ENCODE measurements around the gene SH3RF3.

SH3RF3 gene

DNA sequence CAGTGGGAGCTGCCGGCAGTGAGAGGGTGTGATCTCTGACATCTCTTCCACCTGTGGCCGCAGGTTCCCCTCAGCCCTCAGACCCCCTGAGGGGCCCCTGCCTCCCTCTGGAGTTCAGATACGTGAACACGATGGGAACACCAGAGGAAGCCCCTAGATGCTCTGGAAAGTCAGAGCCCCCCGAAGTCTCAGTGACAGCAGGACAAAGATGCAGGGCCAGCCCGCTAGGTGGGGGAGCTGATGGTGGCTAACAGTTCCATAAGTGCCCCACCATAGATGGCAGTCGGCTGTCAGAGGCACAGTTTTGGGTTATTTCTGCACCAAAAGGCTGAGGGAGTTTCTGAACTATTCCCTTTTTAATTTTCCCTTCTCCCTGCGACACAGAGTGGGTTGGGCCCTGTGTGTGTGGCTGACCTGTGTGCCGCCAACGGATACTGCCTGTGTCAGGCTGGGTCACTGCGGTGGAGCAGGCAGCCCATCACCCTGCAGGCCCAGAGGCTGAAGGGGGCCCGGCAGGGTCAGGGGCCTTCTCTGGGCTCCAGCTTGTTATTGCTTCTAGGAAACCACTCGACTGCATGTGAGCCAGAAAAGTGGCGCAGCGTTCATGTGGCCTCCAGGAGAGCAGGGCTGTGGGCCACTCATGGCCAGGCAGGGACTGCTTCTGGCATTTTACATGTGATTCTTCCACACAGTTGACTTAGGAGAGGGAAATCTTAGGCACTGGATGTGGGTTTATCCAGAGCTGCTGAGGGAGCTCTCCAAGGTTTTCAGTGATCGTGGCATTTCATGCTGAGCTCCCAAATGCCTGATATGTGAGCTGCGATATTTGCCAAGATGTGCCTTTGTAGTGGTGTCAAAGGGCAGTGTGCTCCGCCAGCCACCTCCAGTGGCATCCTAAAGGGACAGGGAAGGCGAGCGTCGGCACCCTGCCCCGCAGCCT is 225.1 kb downstream of the SH3RF3 start:
- DNase-seq (ENCODE audit: low read depth) = no peak

DNA sequence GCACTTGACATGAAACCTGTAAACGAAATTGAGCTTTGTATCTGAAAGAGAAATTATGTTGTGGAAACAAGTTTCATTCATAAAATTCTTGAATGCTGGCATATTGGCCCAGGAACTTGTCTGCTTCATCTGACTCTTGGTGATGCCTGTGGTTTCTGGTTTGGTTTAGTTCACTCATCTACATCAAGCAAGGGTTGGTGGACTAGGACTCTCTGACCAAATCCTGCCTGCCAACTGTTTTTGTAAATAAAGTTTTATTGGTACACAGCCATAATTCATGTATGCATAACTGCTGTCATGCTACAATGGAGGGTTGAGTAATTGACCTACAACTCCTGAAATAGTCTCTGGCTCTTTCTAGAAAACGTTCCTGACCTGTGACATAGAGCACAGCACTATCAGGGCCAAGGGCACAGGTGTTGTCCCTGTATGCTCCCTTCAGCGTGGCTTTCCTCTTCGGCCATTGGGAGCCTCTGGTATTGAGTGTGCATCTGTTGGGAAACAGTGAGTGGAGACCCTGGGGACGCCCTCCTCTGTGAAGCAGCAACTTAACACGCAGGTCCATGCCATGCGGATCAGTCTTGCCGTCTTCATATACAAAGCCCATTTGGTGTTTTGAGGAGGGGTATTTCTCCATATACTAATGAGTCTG is 226.3 kb downstream of the SH3RF3 start:
- DNase-seq (ENCODE audit: low read depth) = no peak

DNA sequence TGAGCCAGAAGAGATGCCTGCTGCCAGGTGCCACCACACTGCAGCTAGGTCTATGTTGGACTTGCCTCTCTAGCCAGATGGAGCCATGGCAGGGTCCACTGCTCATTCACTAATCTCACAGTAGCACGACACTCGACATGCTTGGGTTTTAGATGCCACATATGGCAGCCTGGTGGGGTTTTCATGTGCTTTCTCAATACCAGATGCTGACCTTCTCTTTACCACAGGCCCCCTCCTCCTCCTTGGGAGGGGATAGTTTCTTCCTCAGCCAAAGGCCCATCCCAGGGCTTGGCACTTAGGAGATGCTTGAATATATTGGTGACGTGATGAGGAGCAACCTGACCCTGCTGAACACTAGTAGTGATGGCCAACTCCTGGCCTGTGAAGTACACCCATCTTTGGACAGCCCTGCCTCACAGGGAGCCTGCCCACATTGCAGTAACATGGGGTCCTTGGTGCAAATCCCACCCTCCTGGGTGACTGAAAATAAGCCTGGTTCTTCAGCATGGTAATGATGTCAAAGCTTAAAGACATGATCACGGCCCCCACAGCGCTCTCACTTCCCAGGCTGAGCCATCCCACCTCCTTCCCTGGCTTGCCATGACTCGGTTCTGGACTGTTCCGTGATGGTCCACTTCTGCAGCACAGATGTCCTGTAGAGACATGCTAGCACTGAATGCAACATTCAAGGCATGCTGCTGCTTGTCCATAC is 227.5 kb downstream of the SH3RF3 start:
- no peak for DNase-seq (ENCODE audit: low read depth)

DNA sequence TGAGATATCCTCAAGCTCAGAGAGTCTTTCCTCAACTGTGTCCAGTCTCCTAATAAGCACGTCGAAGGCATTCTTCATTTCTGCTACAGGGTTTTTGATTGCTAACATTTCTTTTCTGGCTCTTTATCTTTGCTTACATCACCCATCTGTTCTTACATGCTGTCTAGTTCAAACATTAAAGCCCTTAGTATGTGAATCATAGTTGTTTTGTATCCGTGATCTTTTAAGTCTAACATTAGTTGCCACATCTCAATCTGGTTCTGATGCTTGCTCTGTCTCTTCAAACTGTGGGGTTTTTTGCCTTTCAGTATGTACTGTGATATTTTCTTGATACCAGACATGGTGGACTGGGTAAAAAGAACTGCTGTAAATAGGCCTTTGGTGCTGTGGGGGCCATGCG is 235.2 kb downstream of the SH3RF3 start:
- no peak for DNase-seq (ENCODE audit: low read depth)

DNA sequence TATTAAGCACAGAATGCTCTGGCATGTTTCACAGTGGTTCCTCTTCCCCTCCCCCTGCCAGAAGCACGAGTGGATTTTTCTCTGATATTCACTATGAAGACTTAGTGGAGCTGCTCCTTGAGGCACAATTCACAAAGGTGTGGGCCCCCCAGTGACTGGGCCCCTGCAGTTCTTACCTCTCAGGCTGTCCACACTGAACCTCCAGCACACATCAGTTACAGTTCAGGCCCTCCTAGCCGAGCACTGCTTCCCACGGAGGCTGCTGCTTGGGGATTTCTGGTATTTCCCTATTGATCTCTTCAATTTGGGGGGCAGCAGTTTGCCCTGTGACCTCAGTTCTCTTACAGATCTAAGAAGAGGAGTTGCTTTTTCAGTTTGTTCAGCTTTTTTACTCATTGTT is 236.1 kb downstream of the SH3RF3 start:
- no peak for DNase-seq (ENCODE audit: low read depth)

DNA sequence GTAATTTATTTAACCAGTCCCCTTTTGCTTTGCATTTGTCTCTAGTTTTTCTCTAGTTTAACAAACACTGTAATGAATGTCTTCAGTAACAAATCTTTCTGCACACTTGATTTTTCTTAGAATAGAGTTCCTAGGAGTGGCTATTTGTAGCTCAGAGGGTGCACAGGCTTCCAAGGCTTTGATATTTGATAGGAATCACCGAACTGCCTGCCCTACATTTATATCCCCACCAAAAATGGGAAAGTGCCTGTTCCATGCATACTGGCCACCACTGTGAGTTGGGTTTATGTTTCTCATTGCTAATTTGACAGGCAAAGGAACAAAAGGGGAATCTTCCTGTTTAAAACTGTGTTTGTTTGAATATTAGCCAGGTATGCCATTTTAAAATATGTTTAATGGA is 238.7 kb downstream of the SH3RF3 start:
- DNase-seq (ENCODE audit: low read depth) = no peak

DNA sequence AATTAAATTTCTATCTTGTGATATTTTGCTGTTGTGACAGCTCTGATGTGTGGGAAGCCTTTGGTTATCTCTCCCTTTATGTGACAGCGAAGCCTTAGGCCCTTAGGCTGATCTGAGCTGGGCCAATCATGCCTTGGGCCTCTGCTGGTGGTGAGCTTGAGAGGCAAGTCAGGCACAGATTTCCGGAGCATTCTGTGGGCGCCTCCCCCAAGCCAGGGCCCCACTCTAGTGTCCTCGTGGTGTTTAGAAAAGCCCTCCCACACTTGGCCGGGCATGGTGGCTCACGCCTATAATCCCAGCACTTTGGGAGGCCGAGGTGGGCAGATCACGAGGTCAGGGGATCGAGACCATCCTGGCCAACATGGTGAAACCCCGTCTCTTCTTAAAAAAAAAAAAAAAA is 239.8 kb downstream of the SH3RF3 start:
- DNase-seq (ENCODE audit: low read depth) = no peak

DNA sequence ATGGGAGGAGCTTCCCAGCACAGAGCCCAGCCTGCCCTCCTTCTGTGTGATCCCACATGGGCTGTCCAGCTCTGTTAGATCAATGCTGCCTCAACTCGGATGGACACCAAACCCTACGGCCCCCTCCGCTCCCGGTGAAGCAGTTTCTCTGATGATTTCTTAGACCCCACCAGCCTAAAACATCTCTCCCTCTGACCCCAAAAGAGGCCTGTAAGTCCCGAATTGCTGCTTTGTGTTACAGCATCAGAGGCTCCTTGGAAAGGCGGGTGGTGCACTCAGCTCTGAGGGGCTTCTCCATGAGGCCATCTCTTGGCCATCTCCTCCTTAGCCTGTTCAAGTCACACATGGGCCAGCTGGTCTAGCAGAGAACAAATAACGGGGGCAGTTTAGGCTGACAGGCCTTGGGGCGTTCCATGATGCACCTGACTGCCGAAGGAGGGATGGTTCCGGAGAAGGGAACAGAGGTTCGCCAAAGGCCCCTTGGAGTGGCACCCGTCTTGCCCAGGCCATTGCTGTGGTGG is 240.7 kb downstream of the SH3RF3 start:
- DNase-seq (ENCODE audit: low read depth) = no peak

DNA sequence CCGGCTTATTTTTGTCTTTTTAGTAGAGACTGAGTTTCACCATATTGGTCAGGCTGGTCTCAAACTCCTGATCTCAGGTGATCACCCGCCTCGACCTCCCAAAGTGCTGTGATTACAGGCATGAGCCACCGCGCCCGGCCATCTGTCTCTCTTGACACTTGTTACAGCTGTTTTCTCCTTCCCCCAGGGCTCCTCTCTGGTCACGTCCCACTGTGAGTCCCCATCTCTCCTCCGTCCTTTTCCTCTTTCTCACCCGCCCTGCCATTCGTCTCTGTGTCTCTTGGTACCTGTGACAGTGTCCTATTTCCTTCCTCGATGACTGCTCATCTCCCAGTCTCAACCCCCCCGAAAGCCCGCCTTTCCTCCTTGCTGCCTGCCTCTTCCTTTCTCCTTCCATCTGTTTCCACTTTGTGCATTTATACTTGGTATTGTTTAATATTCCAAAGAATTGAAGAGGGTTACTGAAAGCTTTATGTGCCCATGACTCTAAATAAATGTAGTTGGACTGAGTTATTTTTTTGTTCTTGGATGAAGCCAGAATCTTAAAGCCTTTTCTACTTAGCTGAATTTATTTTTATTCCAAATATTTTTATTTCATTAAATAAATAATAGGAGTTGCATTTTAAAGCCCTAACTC is 241.5 kb downstream of the SH3RF3 start:
- no peak for DNase-seq (ENCODE audit: low read depth)

DNA sequence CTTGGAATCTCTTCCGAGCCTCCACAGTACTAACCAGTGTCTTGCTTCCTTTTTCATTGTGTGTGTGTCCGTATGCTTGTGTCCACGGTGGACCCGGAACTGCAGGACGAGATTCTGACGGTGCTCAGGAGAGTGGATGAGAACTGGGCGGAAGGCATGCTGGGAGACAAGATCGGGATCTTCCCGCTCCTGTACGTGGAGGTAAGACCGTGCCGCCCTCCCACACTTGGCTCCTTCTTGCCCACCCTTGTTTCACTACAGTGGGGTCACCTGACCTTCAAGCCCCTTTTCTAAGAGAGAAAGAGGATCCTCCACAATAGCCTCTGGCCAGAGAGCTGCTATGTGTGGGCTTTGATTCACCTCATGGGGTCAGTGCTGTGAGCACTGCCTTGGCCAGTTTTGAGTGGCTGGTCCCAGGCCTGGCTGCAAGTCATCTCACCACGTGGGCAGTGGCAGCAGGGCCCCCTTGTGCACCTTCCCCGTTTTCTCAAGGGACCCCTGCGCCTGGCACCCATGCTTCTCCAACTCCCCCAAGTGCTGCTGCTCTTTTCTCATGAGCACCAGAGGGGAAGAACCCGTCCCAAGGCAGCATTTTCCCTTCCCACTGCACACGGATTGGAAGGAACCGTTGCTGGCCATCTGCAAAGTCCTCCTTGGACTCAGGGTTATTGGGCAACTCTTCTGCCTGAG is 242.6 kb downstream of the SH3RF3 start:
- no peak for DNase-seq (ENCODE audit: low read depth)

DNA sequence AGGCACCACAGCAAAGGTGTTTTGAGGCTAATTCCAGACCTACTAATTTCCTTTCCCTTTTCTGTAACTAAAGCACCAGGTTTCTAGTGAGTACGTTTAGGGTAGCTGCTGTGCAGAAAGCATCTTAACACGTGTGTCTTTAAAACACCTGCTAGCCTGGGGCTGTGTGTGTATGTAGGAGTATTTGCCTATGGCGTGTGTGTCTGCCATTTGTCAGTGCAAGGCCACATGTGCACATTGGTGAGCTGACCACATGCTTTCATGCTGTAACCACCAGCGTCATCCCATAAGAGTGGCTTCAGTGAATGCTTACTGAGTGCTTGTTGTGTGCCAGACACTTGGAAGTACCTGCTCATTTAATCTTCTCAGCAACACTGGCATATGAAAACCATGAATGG is 243.2 kb downstream of the SH3RF3 start:
- DNase-seq (ENCODE audit: low read depth) = no peak

DNA sequence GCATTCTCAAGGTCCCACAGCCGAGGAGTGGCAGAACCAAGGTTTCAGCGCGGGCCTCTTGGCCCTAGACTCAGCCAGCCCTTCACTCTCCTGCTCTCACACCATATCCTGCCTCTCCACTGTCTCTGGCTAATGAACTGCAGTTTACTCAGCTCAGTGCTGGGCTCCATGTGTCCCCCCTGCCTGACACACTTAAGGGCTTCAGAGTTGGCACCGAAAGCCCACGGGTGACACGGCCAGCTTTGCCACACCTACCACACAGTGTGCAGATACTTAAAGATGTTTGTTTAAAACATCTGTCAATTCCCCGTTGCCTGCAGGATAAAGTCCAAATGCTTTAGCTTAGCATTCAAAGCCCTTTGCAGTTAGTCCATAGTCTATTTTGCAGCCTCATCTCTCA is 243.6 kb downstream of the SH3RF3 start:
- DNase-seq (ENCODE audit: low read depth) = no peak

DNA sequence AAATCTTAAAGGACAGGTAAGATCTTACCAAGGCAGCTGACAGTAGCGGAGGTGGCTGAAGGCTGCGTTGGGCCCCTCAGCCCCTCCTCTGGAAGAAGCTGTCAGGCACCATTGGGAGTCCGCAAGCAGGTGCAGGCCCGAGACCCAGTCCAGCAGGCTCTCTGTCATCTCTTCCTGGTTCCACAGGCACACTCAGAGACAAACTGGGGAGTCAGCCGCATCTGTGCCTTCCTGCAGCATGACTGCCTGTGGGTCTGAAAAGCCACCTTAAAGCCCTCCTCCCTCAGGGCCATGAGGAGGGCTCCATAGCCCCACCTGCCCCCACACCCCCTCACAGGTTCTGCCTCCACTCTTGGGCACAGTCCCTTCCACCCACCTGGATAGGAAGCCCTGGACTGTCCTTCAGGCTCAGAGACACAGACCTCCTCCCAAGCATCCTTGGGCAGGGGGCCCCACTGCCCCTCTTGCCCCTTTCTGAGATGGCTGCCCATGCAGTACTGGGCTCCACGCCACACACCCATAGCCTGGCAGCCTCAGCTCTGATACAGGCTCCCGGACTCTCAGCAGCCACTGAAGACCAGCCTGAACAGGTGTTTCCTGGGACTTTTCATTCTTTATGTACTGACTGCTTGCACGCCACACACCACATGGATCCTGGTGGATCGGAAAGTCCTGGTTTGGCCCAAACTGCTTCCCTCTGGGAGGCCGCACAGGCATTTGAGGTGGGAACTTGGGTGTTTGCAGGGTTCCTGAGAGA is 245.0 kb downstream of the SH3RF3 start:
- no peak for DNase-seq (ENCODE audit: low read depth)

DNA sequence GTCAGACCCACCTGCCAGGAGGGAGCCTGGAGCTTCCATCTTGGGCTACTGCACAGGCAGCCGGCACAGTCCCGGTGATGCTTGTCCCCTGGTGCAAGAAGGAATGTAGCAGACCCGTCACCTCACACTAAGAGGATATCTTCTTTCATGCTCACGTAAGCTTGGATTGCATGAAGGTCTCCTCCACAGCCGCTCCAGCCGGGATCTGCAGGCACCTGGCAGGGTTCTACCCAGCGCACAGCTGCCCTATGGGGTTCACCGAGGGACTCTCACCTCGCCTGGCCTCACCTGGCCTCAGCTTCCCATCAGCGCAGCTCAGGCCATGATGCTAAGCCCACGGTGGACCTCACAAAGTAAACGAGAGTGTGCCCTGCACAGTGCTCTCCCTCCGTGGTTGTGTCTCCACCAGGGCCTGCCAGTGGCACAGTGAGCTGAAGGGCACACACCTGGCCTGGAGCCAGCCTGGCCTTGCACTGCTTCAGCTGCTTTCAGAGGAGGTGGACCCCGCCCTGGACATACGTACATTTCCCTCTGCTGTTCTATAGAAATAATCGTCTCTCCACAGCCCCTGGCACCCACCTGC is 245.6 kb downstream of the SH3RF3 start:
- no peak for DNase-seq (ENCODE audit: low read depth)

DNA sequence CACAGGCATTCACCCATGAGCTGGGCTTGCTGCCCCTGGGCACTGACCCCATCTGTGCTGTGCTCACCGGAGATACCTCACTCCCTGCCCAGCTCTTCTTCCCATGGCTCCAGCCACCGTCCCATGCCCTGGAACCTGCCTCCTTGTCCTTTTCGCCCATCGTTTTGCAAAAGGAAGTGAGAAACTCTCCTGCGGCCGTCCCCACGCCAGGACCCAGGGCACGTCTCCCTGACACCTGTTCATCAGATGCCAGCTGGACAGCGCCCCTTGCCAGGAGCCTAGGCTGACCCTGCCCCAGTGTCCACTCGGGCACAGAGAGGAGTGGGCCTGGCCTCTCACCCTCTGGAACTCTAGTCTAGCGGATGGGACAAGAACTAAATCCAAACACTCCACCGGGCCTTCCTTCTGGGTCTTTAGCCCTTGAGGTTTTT is 246.1 kb downstream of the SH3RF3 start:
- DNase-seq (ENCODE audit: low read depth) = no peak

DNA sequence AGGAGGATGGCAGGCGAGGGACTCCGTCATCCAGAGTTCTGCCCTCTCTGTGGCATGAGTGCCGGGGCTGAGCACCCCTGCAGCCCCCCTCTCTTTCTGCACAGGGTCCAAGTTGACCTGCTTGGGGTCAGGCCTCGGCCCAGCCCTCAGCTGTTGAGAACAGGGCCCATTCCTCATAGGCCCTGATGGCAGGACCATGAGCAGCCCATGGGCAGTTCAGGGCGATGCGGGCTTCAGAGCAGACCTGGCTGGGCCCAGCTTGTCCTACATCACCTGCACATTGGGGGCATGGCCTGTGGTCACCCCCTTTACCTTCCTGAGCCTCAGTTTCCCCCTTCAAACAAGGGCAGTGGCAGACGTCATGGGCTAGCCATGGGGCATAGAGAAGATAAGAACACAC is 246.7 kb downstream of the SH3RF3 start:
- no peak for DNase-seq (ENCODE audit: low read depth)

DNA sequence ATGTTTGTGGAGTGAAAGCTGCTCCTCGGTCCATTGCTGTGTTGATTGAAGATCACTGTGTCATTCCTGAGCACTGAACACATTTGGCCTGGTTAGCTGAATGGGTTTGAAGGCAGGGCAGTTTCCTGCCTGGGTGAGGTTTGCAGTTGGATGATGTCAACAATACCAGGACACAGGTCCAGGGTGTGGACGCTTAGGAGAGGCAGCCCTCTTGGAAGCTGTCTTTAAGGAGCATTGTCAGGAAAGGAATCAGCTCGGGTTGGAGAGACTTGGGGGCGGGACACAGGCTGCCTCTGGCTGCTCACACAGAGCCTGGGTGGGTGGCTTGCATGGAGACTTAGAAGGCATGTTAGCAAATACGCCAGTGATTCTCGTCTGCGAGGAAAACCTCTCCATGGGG is 247.1 kb downstream of the SH3RF3 start:
- DNase-seq (ENCODE audit: low read depth) = no peak

DNA sequence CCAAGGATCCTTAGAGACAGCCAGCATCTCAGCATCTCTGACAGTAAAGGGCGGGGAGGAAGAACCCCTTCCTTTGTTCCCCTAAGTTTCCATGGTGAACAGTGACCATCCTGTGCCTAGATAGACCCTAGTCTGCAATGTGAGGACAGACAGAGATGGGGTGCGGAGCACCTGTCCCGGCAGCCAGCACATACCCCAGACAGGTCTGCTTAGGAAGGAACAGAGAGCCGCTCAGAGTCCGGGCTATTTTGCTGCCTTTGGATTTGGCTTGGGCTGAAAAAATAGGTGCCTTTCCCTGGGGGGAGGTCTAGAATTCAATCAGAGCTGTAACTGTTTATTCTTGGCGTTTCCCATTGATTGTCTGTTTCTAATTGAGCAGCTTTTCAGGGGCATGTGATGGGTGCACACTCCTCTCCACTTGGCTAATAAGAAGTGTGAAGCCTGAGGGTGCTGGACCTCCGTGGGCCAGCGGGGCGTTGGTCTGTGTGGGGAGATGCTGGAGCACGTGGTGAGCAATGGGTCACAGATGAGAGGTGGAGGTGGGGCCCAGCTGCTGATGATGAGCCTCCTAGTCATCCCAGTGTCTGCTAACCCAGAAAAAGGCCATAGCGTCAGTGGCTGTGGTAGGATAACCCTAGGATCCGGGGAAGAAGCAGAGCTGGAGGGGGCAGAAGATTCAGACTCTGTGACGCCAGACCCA is 247.9 kb downstream of the SH3RF3 start:
- no peak for DNase-seq (ENCODE audit: low read depth)

DNA sequence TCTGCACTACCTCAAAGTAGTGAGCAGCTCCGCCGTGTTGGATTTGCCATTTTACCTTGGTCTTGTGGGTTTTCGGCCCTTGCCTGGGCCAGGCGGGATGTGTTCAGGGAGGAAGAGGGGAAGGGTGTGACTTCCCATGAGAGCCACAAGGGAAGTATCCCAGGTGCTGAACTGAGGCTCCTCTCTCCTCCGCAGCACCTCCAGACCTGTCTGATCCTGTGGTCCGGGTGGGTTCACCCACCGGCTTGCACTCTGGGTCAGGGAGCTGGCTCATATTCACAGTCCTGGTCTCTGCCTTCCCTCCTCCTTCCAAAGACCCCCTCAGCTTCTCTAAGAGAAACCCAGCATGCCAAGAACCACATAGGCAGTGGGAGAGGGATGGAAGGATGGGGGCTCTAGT is 249.0 kb downstream of the SH3RF3 start:
- DNase-seq (ENCODE audit: low read depth) = no peak

DNA sequence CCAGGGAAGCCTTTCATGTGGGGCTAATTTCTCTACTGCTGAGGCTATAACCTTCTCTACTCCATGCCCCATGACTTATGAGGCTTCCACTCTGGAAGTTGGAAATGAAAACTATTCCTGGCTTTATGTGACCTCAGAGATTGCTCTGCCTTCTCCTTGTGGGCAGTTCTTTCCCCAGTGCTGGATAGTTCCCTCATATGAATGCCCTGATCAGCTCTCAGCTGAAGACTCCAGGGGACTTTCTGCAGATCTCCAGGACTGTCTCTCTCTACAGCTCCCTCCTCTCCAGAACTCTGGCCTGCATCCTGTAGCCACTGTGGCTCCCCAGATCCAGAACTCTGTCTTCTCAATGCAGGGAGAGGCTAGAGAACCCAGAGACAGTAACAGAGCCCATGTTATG is 249.7 kb downstream of the SH3RF3 start:
- no peak for DNase-seq (ENCODE audit: low read depth)

Measured in activated T-helper 1 cell treated with Interleukin-2 at 50 U/mL for 16 hours (primary cell).